Smooth muscle cell (in vitro differentiated cells): ENCODE data around the gene NSMF. TPM values are rescaled to one million over a fixed set of nuclear protein-coding genes. Genes with fewer than 3 reads are reported as not detected.
A peak's percentile ranks its signal among the peaks of the same experiment; 100 is the strongest.

ENCODE experiments used
- DNase-seq: peaks from one replicate; lab custom pipeline; 2025; ENCODE audit not compliant: unreplicated experiment; lab: John Stamatoyannopoulos, UW
- H2AFZ ChIP-seq: fragments of 200-600 bp; sonication (generic); 2 replicates; pipeline ENCODE4 v1.6.0; 2016; ENCODE audit warnings: antibody characterized with exemption, low read depth, mild to moderate bottlenecking
- H3F3A ChIP-seq: fragments of 200-600 bp; sonication (generic); 2 replicates; pipeline ENCODE4 v1.6.0; 2017; ENCODE audit warnings: antibody characterized with exemption, low read depth
- H3K27ac ChIP-seq: fragments of 200-600 bp; sonication (generic); 2 replicates; pipeline ENCODE4 v1.5.1; 2016; ENCODE audit warnings: low read depth, mild to moderate bottlenecking
- H3K27me3 ChIP-seq: fragments of 200-600 bp; sonication (generic); 2 replicates; pipeline ENCODE4 v1.6.1; 2016; ENCODE audit warnings: low read depth, mild to moderate bottlenecking
- H3K36me3 ChIP-seq: fragments of 200-600 bp; sonication (generic); 2 replicates; pipeline ENCODE4 v1.5.1; 2016; ENCODE audit warnings: low read depth
- H3K4me1 ChIP-seq: fragments of 200-600 bp; sonication (generic); 2 replicates; pipeline ENCODE4 v1.5.1; 2016; ENCODE audit warnings: low read depth
- H3K4me2 ChIP-seq: fragments of 200-600 bp; sonication (generic); 2 replicates; pipeline ENCODE4 v1.6.0; 2016; ENCODE audit warnings: mild to moderate bottlenecking
- H3K4me3 ChIP-seq: fragments of 200-600 bp; sonication (generic); 2 replicates; pipeline ENCODE4 v1.5.1; 2016; ENCODE audit warnings: mild to moderate bottlenecking
- H3K79me2 ChIP-seq: fragments of 200-600 bp; sonication (generic); 2 replicates; pipeline ENCODE4 v1.6.0; 2016; ENCODE audit warnings: low read depth, mild to moderate bottlenecking
- H3K9ac ChIP-seq: fragments of 200-600 bp; sonication (generic); 2 replicates; pipeline ENCODE4 v1.6.0; 2016; ENCODE audit warnings: low read depth
- H3K9me3 ChIP-seq: fragments of 200-600 bp; sonication (generic); replicated peaks from 2 replicates; pipeline ENCODE4 v1.5.1; 2016; ENCODE audit warnings: low read depth
- H4K20me1 ChIP-seq: fragments of 200-600 bp; sonication (generic); 2 replicates; pipeline ENCODE4 v1.6.0; 2016; ENCODE audit warnings: low read depth
- WGBS: methylation state at CpG from one replicate; pipeline ENCODE4 v1.1.7; 2016; ENCODE audit warnings: low lambda C conversion rate; 5-methylcytosine and 5-hydroxymethylcytosine counted together
- polyA plus RNA-seq: library from polyadenylated mRNA; unstranded; fragments of >200 nt; fragmentation: Nextera tagmentation; extraction: Ambion mirVana; gene quantifications from 2 replicates; pipeline ENCODE4 v1.2.1, GENCODE V29; 2016
- total RNA-seq: library from RNA; depleted of rRNA; stranded (reverse); fragments of >200 nt; gene quantifications from 2 replicates; pipeline ENCODE4 v1.2.3, GENCODE V29; 2014
- TF ChIP-seq, protein P1 (sequence below): fragments of 200-600 bp; sonication (generic); IDR thresholded peaks from 2 replicates; pipeline ENCODE4 v1.5.1; 2017; ENCODE audit warnings: borderline replicate concordance, mild to moderate bottlenecking, antibody characterized with exemption; ENCODE audit not compliant: insufficient read depth, poor library complexity, severe bottlenecking

Gene NSMF
- total and polyA plus RNA-seq, 2 experiments from 2014 or later = 30.9 to 55.9 TPM

DNA sequence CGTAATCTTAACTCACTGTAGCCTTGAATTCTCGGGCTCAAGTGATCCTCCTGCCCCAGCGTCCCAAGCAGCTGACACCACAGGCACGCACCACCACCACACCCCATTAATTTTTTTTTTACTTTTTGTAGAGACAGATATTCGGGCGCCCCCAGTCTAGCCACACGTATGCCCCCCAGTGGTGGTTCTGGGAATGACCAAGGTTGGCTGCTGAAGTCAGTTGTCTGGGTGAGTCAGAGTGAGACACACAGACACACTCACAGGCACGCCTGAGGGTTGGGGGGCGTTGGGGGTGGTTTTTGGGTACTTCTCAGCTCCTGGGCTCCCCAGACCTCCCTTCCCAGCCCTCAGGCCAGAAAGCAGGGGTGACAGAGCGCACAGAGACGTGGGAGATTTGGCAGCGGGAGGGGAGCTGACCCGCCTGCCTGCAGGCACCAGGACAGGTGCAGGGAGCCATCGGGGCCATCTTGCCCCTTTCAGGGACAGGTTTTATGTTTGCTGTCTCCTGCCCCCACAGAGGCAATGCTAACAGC, 13.8 kb downstream of the NSMF start:
- H3K4me2 ChIP-seq = peak overlapping the region; percentile 57
- DNase-seq = peak; percentile 67
- TF ChIP-seq, protein P1, sequence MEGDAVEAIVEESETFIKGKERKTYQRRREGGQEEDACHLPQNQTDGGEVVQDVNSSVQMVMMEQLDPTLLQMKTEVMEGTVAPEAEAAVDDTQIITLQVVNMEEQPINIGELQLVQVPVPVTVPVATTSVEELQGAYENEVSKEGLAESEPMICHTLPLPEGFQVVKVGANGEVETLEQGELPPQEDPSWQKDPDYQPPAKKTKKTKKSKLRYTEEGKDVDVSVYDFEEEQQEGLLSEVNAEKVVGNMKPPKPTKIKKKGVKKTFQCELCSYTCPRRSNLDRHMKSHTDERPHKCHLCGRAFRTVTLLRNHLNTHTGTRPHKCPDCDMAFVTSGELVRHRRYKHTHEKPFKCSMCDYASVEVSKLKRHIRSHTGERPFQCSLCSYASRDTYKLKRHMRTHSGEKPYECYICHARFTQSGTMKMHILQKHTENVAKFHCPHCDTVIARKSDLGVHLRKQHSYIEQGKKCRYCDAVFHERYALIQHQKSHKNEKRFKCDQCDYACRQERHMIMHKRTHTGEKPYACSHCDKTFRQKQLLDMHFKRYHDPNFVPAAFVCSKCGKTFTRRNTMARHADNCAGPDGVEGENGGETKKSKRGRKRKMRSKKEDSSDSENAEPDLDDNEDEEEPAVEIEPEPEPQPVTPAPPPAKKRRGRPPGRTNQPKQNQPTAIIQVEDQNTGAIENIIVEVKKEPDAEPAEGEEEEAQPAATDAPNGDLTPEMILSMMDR = peak; percentile 80
- no peaks in the 10 kb centered on the region for H3K9me3 ChIP-seq
- H3K27ac ChIP-seq = no peak overlapping the region
- no peaks in the 10 kb centered on the region for H4K20me1 ChIP-seq
- 31% methylated on average over 14 of the region's 14 CpGs for WGBS
- peaks cover 6% of the 10 kb centered on the region for H3F3A ChIP-seq
- H3K79me2 ChIP-seq = no peaks in the 10 kb centered on the region
- H3K9ac ChIP-seq = no peak overlapping the region
- no peak overlapping the region for H3K4me3 ChIP-seq
- no peaks in the 10 kb centered on the region for H3K4me1 ChIP-seq
- no peak overlapping the region for H2AFZ ChIP-seq
- no peaks in the 10 kb centered on the region for H3K36me3 ChIP-seq
- H3K27me3 ChIP-seq = no peaks in the 10 kb centered on the region

DNA sequence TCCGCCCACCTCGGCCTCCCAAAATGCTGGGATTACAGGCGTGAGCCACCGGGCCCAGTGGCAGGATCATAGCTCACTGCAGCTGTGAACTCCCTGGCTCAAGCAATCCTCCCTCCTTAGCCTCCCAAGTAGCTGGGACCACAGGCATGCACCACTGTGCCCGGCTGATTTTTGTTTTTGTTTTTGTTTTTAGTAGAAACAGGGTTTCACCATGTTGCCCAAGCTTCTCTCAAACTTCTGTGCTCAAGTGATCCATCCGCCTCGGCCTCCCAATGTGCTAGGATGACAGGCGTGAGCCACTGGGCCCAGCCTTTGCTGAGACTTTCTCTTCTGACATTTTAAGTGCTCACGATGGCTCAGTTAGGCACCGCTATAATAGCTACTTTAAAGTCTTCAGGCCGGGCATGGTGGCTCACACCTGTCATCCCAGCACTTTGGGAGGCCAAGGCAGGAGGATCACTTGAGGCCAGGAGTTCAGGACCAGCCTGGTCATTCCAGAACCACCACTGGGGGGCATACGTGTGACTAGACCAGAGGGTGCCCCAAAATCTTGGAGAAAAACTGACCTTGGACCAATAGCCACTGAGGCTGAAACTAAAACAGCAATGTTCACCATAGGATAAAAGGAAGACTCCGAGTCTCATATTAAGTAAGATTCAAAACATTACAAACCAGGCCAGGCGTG, 14.9 kb downstream of the NSMF start:
- H3K36me3 ChIP-seq = no peaks in the 10 kb centered on the region
- WGBS = 87% methylated on average over 14 of the region's 14 CpGs

DNA sequence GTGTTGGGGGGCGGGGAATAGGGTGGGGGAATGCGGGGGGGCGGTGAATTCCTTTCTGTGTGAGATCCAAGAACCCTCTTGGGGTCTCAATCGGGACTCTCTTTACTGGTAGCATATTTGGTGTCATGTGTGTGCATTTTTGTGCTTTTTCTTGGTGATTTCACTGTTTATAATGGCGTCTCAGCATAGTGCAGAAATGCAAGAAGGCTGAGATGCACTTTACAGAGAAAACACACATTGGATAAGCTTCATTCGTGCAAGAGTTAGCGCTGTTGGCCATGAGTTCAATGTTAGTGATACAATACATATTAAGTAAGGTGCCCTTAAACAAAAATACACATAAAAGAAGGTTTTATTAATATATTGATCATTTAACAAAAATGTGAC, 17.2 kb downstream of the NSMF start:
- H3F3A ChIP-seq = peaks cover 3% of the 10 kb centered on the region

More for the DNA sequence above, 14.9 kb downstream of the NSMF start:
- Histone ChIP-seq H3K9me3 (no peaks in the 10 kb centered on the region), H3F3A (peaks cover 6% of the 10 kb centered on the region), H3K9ac (no peak overlapping the region), H3K4me1 (no peaks in the 10 kb centered on the region), H3K4me3 (no peak overlapping the region), H3K79me2 (no peaks in the 10 kb centered on the region), H3K27ac (no peak overlapping the region), H2AFZ (no peak overlapping the region), H4K20me1 (no peaks in the 10 kb centered on the region), H3K4me2 (no peak overlapping the region), H3K27me3 (no peaks in the 10 kb centered on the region)
- TF ChIP-seq, protein P1 = no peak
- DNase-seq = no peak

More for the DNA sequence above, 17.2 kb downstream of the NSMF start:
- no peak overlapping the region for H3K9ac ChIP-seq
- H3K4me1 ChIP-seq = no peaks in the 10 kb centered on the region
- no peaks in the 10 kb centered on the region for H3K9me3 ChIP-seq
- DNase-seq = no peak
- no peak overlapping the region for H2AFZ ChIP-seq
- no peaks in the 10 kb centered on the region for H4K20me1 ChIP-seq
- WGBS = 25% methylated on average over 6 of the region's 7 CpGs
- TF ChIP-seq, protein P1 = no peak
- no peaks in the 10 kb centered on the region for H3K79me2 ChIP-seq
- H3K27me3 ChIP-seq = no peaks in the 10 kb centered on the region
- peak overlapping the region; percentile 86 for H3K4me2 ChIP-seq
- peak overlapping the region; percentile 50 for H3K4me3 ChIP-seq
- no peaks in the 10 kb centered on the region for H3K36me3 ChIP-seq
- no peak overlapping the region for H3K27ac ChIP-seq
